Epithelial cell of proximal tubule (primary cell): ENCODE data around the gene ACSF3. TPM values are rescaled to one million over a fixed set of nuclear protein-coding genes. Genes with fewer than 3 reads are reported as not detected.
"Not testable (repeated sequence)": the region's sequence is repeated elsewhere in the genome, so short reads cannot be mapped to it uniquely, and the experiment has no call there.

Source experiments
- DNase-seq: peaks from one replicate; pipeline ENCODE4 v3.0.0-alpha.2; 2011; ENCODE audit warnings: low read depth
- H3K4me3 ChIP-seq: 2 replicates; pipeline ENCODE4 v1.5.1; 2011; ENCODE audit warnings: low read depth, mild to moderate bottlenecking, low read length
- CTCF ChIP-seq: conservative IDR thresholded peaks from 2 replicates; pipeline ENCODE4 v1.5.1; 2012; ENCODE audit warnings: low read depth, mild to moderate bottlenecking, low read length
- total RNA-seq: library from RNA; depleted of rRNA; stranded (reverse); fragments of >200 nt; gene quantifications from 2 replicates; pipeline ENCODE4 v1.2.3, GENCODE V29; 2015

The ACSF3 gene
- total RNA-seq, 1 donor from 2014 or later = 16.5 TPM

GRCh38 chr16:89179148-89179484 lies 85.5 kb downstream of the ACSF3 start:
- DNase-seq = no peak
- H3K4me3 ChIP-seq = no peak overlapping the region
- no peak for TF ChIP-seq CTCF

- TF ChIP-seq CTCF = no peak
- no peak overlapping the region for H3K4me3 ChIP-seq
- DNase-seq = no peak
Measured at GRCh38 chr16:89179656-89180315, 86.1 kb downstream of the ACSF3 start.

GRCh38 chr16:89183463-89183862 lies 89.8 kb downstream of the ACSF3 start:
- H3K4me3 ChIP-seq = no peak overlapping the region
- no peak for DNase-seq

GRCh38 chr16:89183975-89184676 lies 90.5 kb downstream of the ACSF3 start:
- no peak overlapping the region for H3K4me3 ChIP-seq
- TF ChIP-seq CTCF = no peak
- no peak for DNase-seq

More at GRCh38 chr16:89183463-89183862, 89.8 kb downstream of the ACSF3 start:
- TF ChIP-seq CTCF = no peak

GRCh38 chr16:89184677-89184932 lies 91.0 kb downstream of the ACSF3 start:
- no peak overlapping the region for H3K4me3 ChIP-seq
- TF ChIP-seq CTCF = no peak
- no peak for DNase-seq

GRCh38 chr16:89184933-89185794 lies 91.5 kb downstream of the ACSF3 start:
- no peak for TF ChIP-seq CTCF
- no peak for DNase-seq
- H3K4me3 ChIP-seq = no peak overlapping the region

GRCh38 chr16:89185887-89186592 lies 92.4 kb downstream of the ACSF3 start:
- not testable (repeated sequence) for DNase-seq, H3K4me3 ChIP-seq

GRCh38 chr16:89186593-89187031 lies 93.0 kb downstream of the ACSF3 start:
- H3K4me3 ChIP-seq, DNase-seq: not testable (repeated sequence)
